HCT116 (cell line): ENCODE measurements around the gene M6PR.

Experiments
- EZH2 ChIP-seq: fragments of 200-600 bp; sonication (generic); IDR thresholded peaks from 2 replicates; pipeline ENCODE4 v1.6.1; 2017; ENCODE audit warnings: antibody characterized with exemption, mixed run types
- FOSL1 ChIP-seq: IDR thresholded peaks from 2 replicates; pipeline ENCODE4 v1.6.1; 2012; ENCODE audit warnings: low read depth
- POLR2A ChIP-seq: IDR thresholded peaks from 2 replicates; pipeline ENCODE4 v1.7.0; 2011; ENCODE audit warnings: borderline replicate concordance; ENCODE audit not compliant: insufficient read depth, insufficient read length; ENCODE audit errors: extremely low read depth
- POLR2AphosphoS5 ChIP-seq: IDR thresholded peaks from 2 replicates; pipeline ENCODE4 v1.6.1; 2011; ENCODE audit warnings: mild to moderate bottlenecking, low read depth, low read length, moderate library complexity
- RAD21 ChIP-seq: IDR thresholded peaks from 2 replicates; pipeline ENCODE4 v1.6.1; 2012; ENCODE audit warnings: low read depth, mild to moderate bottlenecking
- SRF ChIP-seq: IDR thresholded peaks from 2 replicates; pipeline ENCODE4 v1.6.1; 2012; ENCODE audit warnings: low read depth
- YY1 ChIP-seq: IDR thresholded peaks from 2 replicates; pipeline ENCODE4 v1.6.1; 2011; ENCODE audit warnings: low read length, low read depth, moderate library complexity, mild to moderate bottlenecking; ENCODE audit not compliant: insufficient replicate concordance; ENCODE audit errors: extremely low read depth
- ZFX ChIP-seq: fragments of 450-650 bp; IDR thresholded peaks from 2 replicates; pipeline ENCODE4 v1.6.1; 2017
- TF ChIP-seq, protein P1 (sequence below), 3 experiments: fragments of 200-600 bp in 1 of 3; sonication (generic) in 1 of 3; IDR thresholded peaks in 2 of 3; conservative IDR thresholded peaks in 1 of 3; 2 replicates each; pipeline ENCODE4 v1.5.1; 2012 to 2017; ENCODE audit warnings: low read depth in 2 of 3, low read length in 2 of 3, antibody characterized with exemption in 1 of 3, borderline replicate concordance in 1 of 3, control low read depth in 1 of 3, mild to moderate bottlenecking in 1 of 3, mixed read lengths in 1 of 3, mixed run types in 1 of 3, moderate library complexity in 1 of 3; ENCODE audit not compliant: insufficient read depth in 1 of 3
- TF ChIP-seq, protein P2 (sequence below): IDR thresholded peaks from 2 replicates; pipeline ENCODE4 v1.6.1; 2012; ENCODE audit warnings: low read depth
- TF ChIP-seq, protein P3 (sequence below): IDR thresholded peaks from 2 replicates; pipeline ENCODE4 v1.6.1; 2011; ENCODE audit warnings: mild to moderate bottlenecking, low read length, moderate library complexity; ENCODE audit not compliant: insufficient replicate concordance; ENCODE audit errors: extremely low read depth
- TF ChIP-seq, protein P4 (sequence below): IDR thresholded peaks from 2 replicates; pipeline ENCODE4 v1.6.1; 2012

DNA sequence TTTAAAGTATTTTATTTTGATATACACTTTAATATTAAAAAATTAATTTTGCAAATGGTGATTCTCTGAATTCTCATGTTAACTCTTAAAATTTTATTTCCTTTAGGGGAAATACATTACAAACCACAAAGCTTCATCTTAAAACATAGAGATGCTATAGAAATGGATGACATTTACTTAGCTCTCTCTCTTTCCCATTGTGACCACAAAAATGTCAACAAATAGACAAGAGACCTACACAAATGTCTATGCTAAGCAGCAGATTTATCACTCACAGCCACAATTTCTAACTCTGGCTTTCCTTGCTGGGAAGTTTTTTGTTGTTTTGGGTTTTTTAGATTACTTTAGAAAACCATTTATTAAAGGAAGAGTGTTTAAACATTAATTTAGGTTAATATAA is 55.1 kb downstream of the M6PR start:
- TF ChIP-seq, protein P1, sequence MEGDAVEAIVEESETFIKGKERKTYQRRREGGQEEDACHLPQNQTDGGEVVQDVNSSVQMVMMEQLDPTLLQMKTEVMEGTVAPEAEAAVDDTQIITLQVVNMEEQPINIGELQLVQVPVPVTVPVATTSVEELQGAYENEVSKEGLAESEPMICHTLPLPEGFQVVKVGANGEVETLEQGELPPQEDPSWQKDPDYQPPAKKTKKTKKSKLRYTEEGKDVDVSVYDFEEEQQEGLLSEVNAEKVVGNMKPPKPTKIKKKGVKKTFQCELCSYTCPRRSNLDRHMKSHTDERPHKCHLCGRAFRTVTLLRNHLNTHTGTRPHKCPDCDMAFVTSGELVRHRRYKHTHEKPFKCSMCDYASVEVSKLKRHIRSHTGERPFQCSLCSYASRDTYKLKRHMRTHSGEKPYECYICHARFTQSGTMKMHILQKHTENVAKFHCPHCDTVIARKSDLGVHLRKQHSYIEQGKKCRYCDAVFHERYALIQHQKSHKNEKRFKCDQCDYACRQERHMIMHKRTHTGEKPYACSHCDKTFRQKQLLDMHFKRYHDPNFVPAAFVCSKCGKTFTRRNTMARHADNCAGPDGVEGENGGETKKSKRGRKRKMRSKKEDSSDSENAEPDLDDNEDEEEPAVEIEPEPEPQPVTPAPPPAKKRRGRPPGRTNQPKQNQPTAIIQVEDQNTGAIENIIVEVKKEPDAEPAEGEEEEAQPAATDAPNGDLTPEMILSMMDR (IDR thresholded peaks at IDR 0.05 in 2 of 3, conservative IDR thresholded peaks at IDR 0.05 in 1 of 3; ENCODE audit: borderline replicate concordance in 1 of 3, insufficient read depth in 1 of 3, low read depth in 2 of 3, low read length in 2 of 3), result no peak
- TF ChIP-seq, protein P2, sequence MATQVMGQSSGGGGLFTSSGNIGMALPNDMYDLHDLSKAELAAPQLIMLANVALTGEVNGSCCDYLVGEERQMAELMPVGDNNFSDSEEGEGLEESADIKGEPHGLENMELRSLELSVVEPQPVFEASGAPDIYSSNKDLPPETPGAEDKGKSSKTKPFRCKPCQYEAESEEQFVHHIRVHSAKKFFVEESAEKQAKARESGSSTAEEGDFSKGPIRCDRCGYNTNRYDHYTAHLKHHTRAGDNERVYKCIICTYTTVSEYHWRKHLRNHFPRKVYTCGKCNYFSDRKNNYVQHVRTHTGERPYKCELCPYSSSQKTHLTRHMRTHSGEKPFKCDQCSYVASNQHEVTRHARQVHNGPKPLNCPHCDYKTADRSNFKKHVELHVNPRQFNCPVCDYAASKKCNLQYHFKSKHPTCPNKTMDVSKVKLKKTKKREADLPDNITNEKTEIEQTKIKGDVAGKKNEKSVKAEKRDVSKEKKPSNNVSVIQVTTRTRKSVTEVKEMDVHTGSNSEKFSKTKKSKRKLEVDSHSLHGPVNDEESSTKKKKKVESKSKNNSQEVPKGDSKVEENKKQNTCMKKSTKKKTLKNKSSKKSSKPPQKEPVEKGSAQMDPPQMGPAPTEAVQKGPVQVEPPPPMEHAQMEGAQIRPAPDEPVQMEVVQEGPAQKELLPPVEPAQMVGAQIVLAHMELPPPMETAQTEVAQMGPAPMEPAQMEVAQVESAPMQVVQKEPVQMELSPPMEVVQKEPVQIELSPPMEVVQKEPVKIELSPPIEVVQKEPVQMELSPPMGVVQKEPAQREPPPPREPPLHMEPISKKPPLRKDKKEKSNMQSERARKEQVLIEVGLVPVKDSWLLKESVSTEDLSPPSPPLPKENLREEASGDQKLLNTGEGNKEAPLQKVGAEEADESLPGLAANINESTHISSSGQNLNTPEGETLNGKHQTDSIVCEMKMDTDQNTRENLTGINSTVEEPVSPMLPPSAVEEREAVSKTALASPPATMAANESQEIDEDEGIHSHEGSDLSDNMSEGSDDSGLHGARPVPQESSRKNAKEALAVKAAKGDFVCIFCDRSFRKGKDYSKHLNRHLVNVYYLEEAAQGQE, result no peak
- TF ChIP-seq POLR2AphosphoS5, result no peak
- no peak for TF ChIP-seq RAD21
- no peak for TF ChIP-seq EZH2
- TF ChIP-seq, protein P3, sequence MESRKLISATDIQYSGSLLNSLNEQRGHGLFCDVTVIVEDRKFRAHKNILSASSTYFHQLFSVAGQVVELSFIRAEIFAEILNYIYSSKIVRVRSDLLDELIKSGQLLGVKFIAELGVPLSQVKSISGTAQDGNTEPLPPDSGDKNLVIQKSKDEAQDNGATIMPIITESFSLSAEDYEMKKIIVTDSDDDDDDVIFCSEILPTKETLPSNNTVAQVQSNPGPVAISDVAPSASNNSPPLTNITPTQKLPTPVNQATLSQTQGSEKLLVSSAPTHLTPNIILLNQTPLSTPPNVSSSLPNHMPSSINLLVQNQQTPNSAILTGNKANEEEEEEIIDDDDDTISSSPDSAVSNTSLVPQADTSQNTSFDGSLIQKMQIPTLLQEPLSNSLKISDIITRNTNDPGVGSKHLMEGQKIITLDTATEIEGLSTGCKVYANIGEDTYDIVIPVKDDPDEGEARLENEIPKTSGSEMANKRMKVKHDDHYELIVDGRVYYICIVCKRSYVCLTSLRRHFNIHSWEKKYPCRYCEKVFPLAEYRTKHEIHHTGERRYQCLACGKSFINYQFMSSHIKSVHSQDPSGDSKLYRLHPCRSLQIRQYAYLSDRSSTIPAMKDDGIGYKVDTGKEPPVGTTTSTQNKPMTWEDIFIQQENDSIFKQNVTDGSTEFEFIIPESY, result no peak
- TF ChIP-seq YY1, result no peak
- no peak for TF ChIP-seq FOSL1
- TF ChIP-seq POLR2A, result no peak
- TF ChIP-seq SRF, result no peak
- TF ChIP-seq ZFX, result no peak
- TF ChIP-seq, protein P4, sequence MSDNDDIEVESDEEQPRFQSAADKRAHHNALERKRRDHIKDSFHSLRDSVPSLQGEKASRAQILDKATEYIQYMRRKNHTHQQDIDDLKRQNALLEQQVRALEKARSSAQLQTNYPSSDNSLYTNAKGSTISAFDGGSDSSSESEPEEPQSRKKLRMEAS, result no peak
